Measurements from ENCODE around the gene TSEN2.
"Not testable (repeated sequence)": the region's sequence is repeated elsewhere in the genome, so short reads cannot be mapped to it uniquely, and the experiment has no call there.

The TSEN2 gene

DNA sequence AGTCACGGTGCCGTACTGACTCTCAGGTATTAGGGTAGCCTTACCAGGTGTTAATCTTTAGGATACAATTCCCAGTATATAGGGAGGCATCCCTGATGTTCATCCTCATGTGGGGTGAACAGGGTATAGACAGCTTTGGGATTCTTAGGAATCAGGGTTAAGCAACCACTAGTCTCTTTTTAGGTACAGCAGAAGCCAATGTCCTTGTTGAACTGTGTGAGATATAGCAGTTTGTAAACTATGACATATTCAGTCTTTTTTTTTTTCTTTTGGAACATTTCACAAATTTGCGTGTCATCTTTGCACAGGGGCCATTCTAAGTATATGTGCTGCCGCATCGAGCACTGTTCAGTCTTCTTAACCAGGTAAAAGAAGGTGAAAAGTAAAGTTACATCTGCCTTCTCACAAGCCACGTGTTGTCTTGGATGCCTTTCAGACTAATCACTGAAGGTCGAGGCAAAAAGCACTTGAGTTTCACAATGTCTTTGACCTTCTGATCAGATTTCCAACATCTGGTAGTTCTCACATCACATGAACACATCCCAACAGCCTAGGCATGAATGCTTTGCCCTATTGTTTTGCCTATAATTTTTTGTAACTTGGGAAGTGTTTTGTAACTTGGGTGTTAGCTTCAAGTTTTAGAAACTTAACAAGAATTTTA is 17.2 kb downstream of the TSEN2 start:
- no peak overlapping the region for H3K4me3 ChIP-seq (ENCODE audit: low read depth, low read length)

DNA sequence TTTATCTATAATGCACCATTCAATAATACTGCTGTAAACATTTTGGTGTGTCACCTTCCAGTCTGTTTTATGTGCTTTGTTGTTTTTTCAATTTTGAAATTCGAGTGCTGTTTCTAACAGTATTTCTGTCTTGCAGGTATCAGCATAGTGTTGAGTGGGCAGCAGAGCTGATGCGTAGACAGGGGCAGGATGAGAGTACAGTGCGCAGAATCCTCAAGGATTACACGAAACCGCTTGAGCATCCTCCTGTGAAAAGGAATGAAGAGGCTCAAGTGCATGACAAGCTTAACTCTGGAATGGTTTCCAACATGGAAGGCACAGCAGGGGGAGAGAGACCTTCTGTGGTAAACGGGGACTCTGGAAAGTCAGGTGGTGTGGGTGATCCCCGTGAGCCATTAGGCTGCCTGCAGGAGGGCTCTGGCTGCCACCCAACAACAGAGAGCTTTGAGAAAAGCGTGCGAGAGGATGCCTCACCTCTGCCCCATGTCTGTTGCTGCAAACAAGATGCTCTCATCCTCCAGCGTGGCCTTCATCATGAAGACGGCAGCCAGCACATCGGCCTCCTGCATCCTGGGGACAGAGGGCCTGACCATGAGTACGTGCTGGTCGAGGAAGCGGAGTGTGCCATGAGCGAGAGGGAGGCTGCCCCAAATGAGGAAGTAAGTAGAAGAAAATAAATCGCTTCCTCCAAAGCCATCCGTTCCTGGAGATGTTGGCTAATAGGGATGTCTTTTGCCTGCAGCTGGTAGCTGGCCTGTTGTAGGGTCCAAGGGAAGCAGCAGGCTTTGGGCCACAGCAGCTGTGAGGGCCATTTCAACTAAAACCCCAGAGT is 19.1 kb downstream of the TSEN2 start:
- H3K4me3 ChIP-seq (ENCODE audit: low read depth, low read length) = no peak overlapping the region

- no peak overlapping the region for H3K4me3 ChIP-seq (ENCODE audit: low read depth, low read length)
Measured at GRCh38 chr3:12506201-12506709, 22.0 kb downstream of the TSEN2 start.

GRCh38 chr3:12507591-12508281 is 23.5 kb downstream of the TSEN2 start:
- H3K4me3 ChIP-seq (ENCODE audit: low read depth, low read length) = no peak overlapping the region

DNA sequence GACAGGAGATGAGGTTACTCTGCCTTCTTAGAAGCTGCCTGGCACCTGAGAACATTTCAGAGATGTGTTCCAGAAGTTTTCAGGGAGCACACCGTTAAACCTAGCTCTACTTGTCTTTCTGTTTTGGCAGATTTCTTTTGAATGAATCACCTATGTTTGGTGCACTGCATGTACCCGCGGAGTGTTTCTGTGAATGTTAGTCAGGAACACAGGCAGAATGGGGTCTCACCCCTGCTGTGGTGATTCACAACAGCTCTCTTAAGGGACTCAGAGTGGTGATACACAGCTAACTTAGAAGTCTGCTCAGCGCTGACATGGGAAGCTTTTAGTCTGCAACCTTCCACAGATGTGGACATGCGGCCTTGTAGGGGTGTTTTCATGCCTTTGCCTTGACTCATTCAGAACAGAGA is 24.0 kb downstream of the TSEN2 start:
- no peak overlapping the region for H3K4me3 ChIP-seq (ENCODE audit: low read depth, low read length)

- H3K4me3 ChIP-seq (ENCODE audit: low read depth, low read length) = no peak overlapping the region
Measured at GRCh38 chr3:12509466-12509865, 25.2 kb downstream of the TSEN2 start.

GRCh38 chr3:12512534-12513118 is 28.3 kb downstream of the TSEN2 start:
- no peak overlapping the region for H3K4me3 ChIP-seq (ENCODE audit: low read depth, low read length)

DNA sequence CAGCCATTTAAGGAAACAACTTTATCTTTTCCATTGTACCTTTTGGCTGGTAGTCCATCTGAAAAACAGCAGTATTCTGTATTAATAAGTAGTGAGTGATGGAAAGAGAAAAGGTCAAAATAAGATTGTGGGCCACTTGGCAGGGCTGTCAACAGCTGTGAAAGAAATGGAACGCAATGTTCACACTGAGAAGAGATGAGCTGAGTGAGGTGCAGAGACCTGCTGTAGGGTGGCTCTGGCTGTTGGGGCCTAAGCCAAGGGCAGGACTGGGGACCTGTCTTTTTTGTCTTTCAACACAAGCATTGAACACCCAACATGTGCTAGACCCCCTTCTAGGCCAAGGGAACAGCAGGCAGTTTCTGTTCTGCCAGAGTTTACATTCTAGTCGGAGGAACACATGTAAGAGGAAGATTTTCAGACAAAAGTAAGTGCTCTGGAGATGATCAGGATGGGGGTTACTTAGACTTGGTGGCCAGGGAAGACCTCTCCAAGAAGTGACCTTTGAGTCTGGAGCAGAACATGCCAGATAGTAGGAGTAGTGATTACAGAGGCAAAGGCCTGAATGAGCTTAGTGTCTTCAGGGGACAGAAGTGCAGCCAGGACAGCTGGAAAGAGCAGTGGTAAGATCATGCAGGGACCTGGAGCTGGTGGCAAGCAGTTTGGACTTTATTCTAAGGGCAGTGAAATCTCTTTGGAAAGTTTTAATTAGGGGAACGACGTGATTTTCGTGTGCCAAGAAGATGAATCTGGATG is 29.6 kb downstream of the TSEN2 start:
- H3K4me3 ChIP-seq (ENCODE audit: low read depth, low read length) = no peak overlapping the region

DNA sequence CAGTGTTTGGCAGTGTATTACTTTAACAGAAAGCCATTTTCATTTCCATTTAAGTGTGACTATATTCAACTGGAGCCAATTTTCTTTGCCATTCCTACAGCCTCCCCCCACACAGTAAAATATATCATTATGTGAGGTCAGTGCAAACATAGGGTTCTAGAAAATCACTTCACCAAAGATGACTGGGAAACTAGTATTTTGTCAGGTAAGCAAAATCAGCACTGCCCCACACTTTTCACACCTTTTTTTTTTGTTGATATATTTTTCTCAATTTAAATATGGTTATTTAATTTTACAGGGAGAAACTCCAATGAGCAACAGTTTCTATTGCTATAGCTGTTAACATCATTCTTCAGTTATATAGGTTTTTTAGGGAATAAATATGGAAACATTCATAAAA is 31.4 kb downstream of the TSEN2 start:
- H3K4me3 ChIP-seq (ENCODE audit: low read depth, low read length) = no peak overlapping the region

- no peak overlapping the region for H3K4me3 ChIP-seq (ENCODE audit: low read depth, low read length)
Measured at GRCh38 chr3:12516873-12517272, 32.6 kb downstream of the TSEN2 start.

DNA sequence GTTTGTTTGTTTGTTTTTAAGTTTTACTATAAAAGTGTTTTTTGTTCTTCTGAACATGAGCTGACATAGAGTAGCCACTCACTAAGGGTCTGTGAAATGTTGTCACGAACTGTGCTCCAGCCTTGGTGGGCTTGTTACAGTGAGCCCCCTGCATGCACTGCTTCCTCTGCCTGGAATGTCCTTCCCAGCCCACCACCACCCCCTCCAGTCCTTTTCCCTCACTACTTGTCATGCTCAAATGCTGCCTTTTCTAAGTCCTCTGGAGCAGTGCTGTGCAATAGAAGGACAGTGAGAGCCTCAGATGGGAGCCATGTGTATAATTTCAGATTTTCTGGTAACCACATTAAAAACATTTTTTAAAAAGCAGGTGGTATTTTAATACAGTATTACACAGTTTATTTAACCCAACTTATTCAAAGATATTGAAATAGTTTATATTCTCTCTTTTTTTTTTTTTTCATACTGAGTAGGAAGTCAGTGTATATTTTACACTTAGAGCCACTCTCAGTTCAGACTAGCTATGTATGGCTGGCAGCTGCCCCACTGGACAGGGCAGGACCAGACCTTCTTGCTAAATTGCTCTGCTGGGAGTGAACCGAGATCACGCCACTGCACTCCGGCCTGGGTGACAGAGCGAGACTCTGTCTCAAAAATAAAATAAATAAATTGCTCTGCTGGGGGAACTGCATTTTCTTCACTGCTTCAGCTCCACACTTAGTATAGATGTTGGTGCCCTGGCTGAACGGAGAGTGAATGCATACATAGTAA is 34.2 kb downstream of the TSEN2 start:
- H3K4me3 ChIP-seq (ENCODE audit: low read depth, low read length) = no peak overlapping the region

DNA sequence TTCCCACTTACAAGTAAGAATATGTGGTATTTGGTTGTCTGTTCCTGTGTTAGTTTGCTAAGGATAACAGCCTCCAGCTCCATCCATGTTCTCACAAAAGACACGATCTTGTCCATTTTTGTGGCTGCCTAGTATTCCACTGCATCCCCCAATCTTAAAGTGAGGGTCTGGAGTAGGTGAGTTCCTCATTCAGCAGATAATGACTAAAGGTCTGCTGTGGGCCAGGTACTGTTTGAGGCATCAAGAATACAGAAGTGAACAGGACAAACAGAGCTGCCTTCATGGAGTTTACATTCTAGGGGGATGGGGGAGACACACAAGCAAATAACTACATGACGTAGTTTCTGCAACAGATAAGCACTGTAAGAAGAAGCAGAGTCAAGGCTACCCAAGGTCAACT is 36.7 kb downstream of the TSEN2 start:
- H3K4me3 ChIP-seq (ENCODE audit: low read depth, low read length) = no peak overlapping the region

DNA sequence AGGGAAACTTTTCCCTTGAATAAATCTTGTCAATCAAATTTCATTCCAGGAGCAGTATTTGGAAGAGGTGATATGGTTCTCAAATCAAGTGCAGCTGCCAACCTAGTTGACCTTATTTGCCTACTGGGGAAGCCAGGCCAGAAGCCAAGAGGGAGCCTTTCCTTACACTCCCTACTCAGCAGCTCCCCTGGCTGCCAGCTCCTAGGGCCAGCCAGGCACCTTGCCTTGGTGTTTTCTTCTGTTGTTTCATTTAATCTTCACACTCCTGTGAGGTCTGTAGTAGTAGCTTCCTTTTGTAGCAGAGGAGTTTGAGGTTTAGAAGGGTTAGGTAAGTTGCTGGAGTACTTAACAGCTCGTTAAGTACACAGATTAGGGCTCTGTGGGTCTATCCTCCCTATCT is 38.4 kb downstream of the TSEN2 start:
- no peak overlapping the region for H3K4me3 ChIP-seq (ENCODE audit: low read depth, low read length)

DNA sequence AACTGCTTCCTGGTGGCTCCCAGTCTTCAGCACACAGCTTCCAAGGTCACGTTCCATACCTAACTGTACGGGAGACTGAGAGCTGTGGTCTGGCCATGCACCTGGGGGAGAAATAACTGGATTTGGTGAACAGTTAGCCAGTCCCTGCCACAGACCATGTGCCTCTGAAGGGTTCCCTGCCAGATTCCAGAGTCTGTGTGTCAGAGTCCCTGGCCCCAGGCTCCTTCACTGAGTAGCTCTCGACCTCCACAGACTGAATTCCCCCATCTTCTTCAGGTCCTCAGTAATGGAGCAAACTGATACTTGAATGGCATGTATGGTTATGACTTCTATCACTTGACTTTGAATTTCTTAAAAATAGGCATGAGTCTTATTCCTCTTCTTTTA is 43.5 kb downstream of the TSEN2 start:
- H3K4me3 ChIP-seq (ENCODE audit: low read depth, low read length) = no peak overlapping the region

DNA sequence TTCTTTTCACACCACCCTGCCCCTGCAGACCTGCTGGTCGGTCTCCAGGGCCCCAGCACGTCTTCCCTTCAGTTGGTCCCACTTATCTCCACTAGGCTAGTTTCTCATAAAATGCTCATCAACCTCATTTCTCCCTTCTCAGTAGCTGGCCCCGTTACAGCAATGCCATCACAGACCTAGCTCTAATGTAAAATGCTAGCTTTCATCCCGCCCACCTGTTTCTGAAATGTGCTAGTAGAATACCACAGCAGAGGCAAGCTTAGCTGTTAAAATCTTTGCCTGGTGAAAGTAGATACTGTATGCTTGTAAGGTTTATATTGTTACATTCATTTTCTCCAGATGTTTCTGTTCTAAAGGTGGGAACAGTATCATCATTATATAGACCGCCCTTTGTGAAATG is 47.9 kb downstream of the TSEN2 start:
- H3K4me3 ChIP-seq (ENCODE audit: low read depth, low read length) = no peak overlapping the region

DNA sequence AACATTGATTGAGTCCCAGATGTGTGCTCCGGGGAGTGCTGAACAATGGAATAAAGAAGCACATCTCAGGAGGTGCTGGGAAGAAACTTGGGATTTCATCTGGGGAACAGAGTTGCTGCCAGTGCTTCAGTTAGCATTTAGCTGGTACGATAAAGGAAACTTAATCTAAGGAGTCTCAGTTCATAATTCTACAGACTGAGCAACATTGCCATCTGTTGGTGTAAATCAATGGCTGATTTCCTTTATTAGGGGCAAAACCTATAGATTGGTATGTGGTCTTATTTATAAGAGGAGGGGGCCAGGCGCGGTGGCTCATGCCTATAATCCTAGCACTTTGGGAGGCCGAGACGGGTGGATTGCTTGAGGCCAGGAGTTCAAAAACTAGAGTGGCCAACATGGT is 52.1 kb downstream of the TSEN2 start:
- no peak overlapping the region for H3K4me3 ChIP-seq (ENCODE audit: low read depth, low read length)

DNA sequence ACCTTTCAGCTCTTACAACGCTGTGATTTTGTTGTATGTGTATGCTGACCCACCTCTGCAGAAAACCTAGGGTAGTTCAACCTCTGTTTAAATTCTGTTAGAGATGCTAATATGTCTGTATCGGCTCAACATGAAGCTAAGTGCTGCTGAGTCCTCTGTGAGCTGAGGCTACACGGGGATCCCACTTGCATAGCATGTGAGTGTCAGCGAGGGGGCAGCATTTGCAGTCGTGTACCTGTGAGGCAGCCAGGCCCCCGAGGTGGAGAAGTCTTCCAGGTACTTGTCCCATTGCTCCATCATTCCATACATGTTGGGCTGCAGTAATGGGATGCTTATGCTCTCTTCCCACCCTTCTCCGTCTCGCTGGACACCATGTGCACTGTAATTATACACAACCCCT is 57.3 kb downstream of the TSEN2 start:
- no peak overlapping the region for H3K4me3 ChIP-seq (ENCODE audit: low read depth, low read length)

GRCh38 chr3:12543497-12543896 is 59.2 kb downstream of the TSEN2 start:
- not testable (repeated sequence) for H3K4me3 ChIP-seq (ENCODE audit: low read depth, low read length)

GRCh38 chr3:12544652-12545472 is 60.6 kb downstream of the TSEN2 start:
- H3K4me3 ChIP-seq (ENCODE audit: low read depth, low read length) = no peak overlapping the region

Measured in iPS-11a (cell line).